ENCODE results near the gene PRKAR1A.
"Not testable (repeated sequence)": the region's sequence is repeated elsewhere in the genome, so short reads cannot be mapped to it uniquely, and the experiment has no call there.

The PRKAR1A gene

GRCh38 chr17:68511671-68512246, 471 bp upstream of the PRKAR1A start:
- DNase-seq, result peak in 1 of 2 donors; percentile 10

- DNase-seq, result peak in 1 of 2 donors; percentile 52
These were observed 787 bp downstream of the PRKAR1A start for GRCh38 chr17:68512960-68513474.

GRCh38 chr17:68513932-68514331, 1.7 kb downstream of the PRKAR1A start:
- DNase-seq, result no peak

GRCh38 chr17:68514831-68515635, 2.8 kb downstream of the PRKAR1A start:
- DNase-seq, result peak; percentile 26 to 69

GRCh38 chr17:68516732-68517131, 4.5 kb downstream of the PRKAR1A start:
- DNase-seq, result no peak

- DNase-seq, result not testable (repeated sequence)
These were observed 5.4 kb downstream of the PRKAR1A start for GRCh38 chr17:68517605-68518004.

GRCh38 chr17:68518063-68518815, 6.0 kb downstream of the PRKAR1A start:
- no peak for DNase-seq

- peak; percentile 28 to 65 for DNase-seq
These were observed 6.8 kb downstream of the PRKAR1A start for GRCh38 chr17:68519051-68519450.

GRCh38 chr17:68519911-68520310, 7.7 kb downstream of the PRKAR1A start:
- no peak for DNase-seq

- no peak for DNase-seq
These were observed 10.0 kb downstream of the PRKAR1A start for GRCh38 chr17:68522266-68522665.

GRCh38 chr17:68526548-68526947, 14.3 kb downstream of the PRKAR1A start:
- no peak for DNase-seq

- DNase-seq, result no peak
These were observed 15.1 kb downstream of the PRKAR1A start for GRCh38 chr17:68527314-68527713.

- DNase-seq, result no peak
These were observed 19.0 kb downstream of the PRKAR1A start for GRCh38 chr17:68531252-68531651.

- no peak for DNase-seq
These were observed 20.6 kb downstream of the PRKAR1A start for GRCh38 chr17:68532826-68533225.

- peak in 1 of 2 donors; percentile 60 for DNase-seq
These were observed 21.9 kb downstream of the PRKAR1A start for GRCh38 chr17:68533887-68534694.

GRCh38 chr17:68534695-68535088, 22.5 kb downstream of the PRKAR1A start:
- no peak for DNase-seq

- DNase-seq, result no peak
These were observed 23.7 kb downstream of the PRKAR1A start for GRCh38 chr17:68535922-68536321.

- peak; percentile 19 to 30 for DNase-seq
These were observed 27.6 kb downstream of the PRKAR1A start for GRCh38 chr17:68539548-68540467.

GRCh38 chr17:68540981-68541380, 28.8 kb downstream of the PRKAR1A start:
- DNase-seq, result no peak

GRCh38 chr17:68541816-68542215, 29.6 kb downstream of the PRKAR1A start:
- no peak for DNase-seq

GRCh38 chr17:68542698-68543463, 30.7 kb downstream of the PRKAR1A start:
- no peak for DNase-seq
